Omental fat pad (tissue), 4 donors: ENCODE measurements around the gene NDUFA3. TPM values are rescaled to one million over a fixed set of nuclear protein-coding genes. Genes with fewer than 3 reads are reported as not detected.

ENCODE experiments used
- ATAC-seq: fragments of 150-250 bp; one replicate; pipeline ENCODE4 v1.9.1; 2016; ENCODE audit warnings: mild to moderate bottlenecking, moderate library complexity; ENCODE audit not compliant: low FRiP score
- DNase-seq: peaks from one replicate; pipeline ENCODE4 v3.0.0-alpha.2; 2019; ENCODE audit warnings: low spot score
- CTCF ChIP-seq, 3 donors: fragments of 450-650 bp; IDR thresholded peaks; one replicate each; pipeline ENCODE4 v1.5.1; 2016 to 2017; ENCODE audit warnings: antibody characterized with exemption in 3 of 3, mild to moderate bottlenecking in 3 of 3, moderate library complexity in 2 of 3
- total RNA-seq, 4 donors: library from RNA; depleted of rRNA; stranded (reverse); fragments of >200 nt; gene quantifications; one replicate each; pipeline ENCODE4 v1.1.0, GENCODE V29; 2016

Gene NDUFA3
- total RNA-seq, 4 donors from 2014 or later: 7.1 to 33.0 (median 28.6) TPM

GRCh38 chr19:54133312-54133956, 30.8 kb downstream of the NDUFA3 start:
- no peak for ATAC-seq
- DNase-seq: no peak
- no peak for TF ChIP-seq CTCF (IDR thresholded peaks at IDR 0.05)

DNA sequence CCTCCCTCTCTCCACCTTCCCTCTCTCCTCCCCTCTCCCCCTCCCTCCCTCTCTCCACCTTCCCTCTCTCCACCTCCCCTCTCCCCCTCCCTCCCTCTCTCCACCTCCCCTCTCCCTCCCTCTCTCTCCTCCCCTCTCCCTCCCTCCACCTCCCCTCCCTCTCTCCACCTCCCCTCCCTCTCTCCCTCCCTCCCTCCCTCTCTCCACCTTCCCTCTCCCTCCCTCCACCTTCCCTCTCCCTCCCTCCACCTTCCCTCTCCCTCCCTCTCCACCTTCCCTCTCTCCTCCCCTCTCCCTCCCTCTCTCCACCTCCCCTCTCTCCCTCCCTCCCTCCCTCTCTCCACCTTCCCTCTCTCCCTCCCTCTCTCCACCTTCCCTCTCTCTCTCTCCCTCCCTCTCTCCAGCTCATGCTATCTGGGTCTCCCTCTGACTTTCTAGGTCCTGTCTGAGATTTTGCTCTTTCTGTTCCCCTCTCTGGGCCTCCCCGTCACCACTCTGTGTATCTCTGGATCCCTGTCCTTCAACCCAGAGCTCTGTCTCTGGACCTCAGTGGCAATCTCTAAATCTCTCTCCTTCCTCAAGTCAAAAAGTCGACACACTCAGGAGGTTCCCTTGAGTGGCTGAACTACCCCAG, 31.4 kb downstream of the NDUFA3 start:
- no peak for TF ChIP-seq CTCF (IDR thresholded peaks at IDR 0.05)
- no peak for ATAC-seq
- no peak for DNase-seq

DNA sequence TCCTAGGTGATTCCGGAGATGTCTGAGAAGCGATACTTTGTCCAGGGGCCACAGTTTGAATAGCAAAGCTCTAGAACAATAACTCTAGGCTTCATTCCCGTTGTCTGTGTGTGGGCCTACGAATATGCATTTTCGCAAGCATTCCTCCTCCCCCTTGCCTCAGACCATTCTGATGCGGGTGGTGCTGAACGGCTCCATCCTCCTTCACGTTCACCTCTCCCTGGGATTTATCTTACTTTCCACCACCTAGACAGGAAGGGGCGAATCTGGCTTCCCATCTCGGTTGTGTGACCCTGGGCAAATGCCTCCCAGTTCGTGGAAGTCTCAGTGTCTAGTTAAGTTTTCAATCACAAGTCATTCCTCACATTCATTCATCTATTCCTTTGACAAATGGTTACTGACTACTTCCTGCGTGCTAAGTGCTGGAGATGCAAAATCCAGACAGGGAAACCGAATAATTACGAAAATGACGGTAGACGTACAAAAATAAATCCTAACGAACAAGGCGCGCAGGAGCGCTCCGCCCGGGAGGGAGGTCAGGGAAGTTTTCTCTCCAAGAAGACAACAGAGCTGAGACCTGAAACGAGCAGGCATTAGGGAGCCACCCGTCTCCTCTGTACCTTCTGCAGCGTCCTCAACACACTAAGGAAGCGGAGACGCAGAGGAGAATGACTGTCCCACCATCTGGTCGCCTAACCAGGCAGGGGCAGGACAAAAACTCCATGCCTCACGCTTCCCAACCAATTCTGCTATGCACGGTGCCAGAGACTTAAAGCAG, 33.6 kb downstream of the NDUFA3 start:
- no peak for TF ChIP-seq CTCF (IDR thresholded peaks at IDR 0.05)
- DNase-seq (no peak), ATAC-seq (peak; percentile 1)

DNA sequence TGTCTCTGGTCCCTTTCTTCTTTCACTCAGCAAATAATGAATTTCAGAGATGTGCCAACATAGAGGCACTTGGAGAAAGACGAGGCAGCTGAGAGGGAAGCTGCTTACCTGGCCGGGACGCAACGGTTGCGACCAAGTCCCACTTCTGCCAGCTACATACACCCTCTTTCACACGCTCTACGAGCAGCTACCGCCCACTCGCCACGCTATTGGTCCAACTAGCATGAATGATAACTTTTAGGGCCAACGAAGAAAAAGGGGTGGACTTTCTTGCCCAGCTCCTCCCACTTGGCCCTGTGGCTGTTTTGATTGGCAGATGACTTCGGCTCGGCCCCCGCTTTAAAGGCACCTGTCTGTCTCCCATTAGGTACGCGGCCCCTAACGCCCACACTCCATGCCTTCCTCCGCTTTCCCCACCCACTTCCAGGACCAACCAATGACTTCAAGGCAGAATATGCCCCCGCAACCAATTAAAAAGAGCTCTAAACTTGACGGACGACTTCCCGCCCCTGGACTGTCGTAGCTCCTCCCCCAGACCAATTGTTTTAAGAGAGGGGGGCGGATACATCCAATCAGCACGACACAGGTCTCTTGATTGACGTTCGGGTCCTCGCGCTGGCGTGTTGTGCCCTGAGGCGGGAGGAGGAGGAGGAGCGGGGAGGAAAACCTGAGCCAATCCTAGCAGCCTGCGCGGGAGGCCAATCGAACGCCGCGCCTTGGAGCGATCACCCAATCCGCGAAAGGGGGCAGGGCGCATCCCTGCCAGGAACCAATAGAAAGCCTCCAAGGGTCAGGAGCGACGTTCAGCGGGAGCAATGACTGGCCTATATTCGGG, 34.4 kb downstream of the NDUFA3 start:
- ATAC-seq: peak; percentile 96
- TF ChIP-seq CTCF (IDR thresholded peaks at IDR 0.05): no peak
- peak; percentile 89 for DNase-seq

DNA sequence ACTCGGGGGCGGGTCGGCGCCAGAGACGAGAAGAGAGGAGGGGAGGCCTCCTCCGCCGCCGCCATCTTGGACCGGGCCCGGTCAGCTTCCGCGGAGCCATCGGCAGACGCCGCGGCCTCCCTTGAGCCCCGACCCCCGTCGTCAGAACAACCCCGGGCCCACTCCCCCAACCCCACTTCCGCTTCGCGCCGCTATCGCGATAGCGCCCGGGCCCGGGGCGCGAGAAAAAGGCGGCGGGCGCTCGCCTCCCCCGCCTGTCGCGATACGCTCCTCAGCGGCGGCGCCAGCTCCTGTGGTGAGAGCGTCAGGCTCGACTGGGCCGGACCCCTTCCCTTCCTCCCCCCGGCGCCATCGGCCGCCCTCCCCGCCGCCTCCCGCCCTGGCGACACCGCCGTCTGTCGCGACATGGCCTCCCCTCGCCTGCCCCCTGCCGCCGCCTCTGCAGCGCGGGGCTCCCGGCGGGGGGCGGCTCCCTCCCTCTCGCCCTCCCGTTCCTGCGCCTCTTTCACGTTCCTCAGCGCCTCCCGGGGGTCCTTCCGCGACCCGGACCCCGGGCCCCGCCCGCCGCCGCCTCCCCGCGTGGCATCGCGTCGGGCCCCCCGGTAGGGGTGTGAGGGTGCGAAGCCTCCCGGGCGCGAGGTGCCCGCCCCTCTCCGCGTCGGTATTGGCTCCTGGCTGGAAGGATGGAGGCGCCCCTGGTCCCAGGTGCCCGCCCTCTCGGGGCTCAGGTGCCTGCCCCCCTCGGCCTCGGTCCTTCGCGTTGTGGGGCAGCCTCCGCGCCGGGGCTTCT, 35.2 kb downstream of the NDUFA3 start, which contains the start of gene CNOT3:
Gene CNOT3 (plus strand): TSS at position 64 of the 790 bp plus-strand sequence. CDS start 5,217 bp downstream, outside the sequence.
- DNase-seq: no peak
- TF ChIP-seq CTCF (IDR thresholded peaks at IDR 0.05): no peak
- ATAC-seq: no peak
